ENCODE results near the gene MMD. TPM values are rescaled to one million over a fixed set of nuclear protein-coding genes. Genes with fewer than 3 reads are reported as not detected.

Gene MMD
- total RNA-seq, 2 experiments from 2014 or later: 15.3 to 17.4 TPM

DNA sequence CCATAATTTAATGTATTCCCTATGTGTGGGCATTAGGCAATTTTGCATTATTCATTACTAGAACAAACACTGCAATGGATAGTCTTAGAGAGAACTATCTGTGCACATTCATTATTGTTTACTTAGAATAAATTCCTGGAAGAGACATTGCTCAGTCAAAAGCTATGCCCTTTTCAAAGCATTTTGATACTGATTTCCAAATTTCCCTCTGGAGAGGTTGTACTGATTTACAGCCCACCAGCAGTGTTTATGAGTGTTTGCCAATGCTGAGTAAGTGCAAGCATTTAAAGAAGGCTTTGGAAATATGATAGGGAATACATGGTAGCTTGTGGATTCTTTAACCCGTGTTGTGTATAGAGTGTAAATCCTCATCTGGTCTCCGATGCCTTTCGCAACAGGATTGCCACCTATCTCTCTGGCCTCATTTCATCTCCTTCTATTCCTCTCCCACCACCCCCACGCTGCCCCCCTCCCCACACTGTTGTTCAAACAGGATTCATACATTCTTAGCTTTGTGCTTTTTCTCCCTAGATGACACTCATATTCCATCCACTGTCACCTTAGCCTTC lies 33.4 kb upstream of the MMD start:
- intact Hi-C loops (cut with DNase I, micrococcal nuclease): no loop called here
- H3K4me1 Mint-ChIP-seq (ENCODE audit: low read depth): peaks cover 5% of the 10 kb centered on the region
- Histone ChIP-seq H3K27ac (ENCODE audit: low read depth in 1 of 2, low read length in 2 of 2) (no peak overlapping the region), H3K9me3 (ENCODE audit: control insufficient read depth in 1 of 2, insufficient read depth in 1 of 2, low read length in 2 of 2) (peaks cover 0 to 6% of the 10 kb centered on the region in 2 experiments), H3K36me3 (ENCODE audit: insufficient read depth, low read length) (no peaks in the 10 kb centered on the region), H3K27me3 (ENCODE audit: control insufficient read depth in 1 of 2, insufficient read depth in 2 of 2, low read length in 2 of 2) (peaks cover 0 to 3% of the 10 kb centered on the region in 2 experiments), H3K4me1 (ENCODE audit: insufficient read depth, low read length) (peaks cover 4% of the 10 kb centered on the region), H3K4me3 (ENCODE audit: low read length) (no peak overlapping the region)
- CTCF ChIA-PET: no interaction called here
- no peaks in the 10 kb centered on the region for H3K36me3 Mint-ChIP-seq (ENCODE audit: low read depth)
- peaks cover 4% of the 10 kb centered on the region for H3K27me3 Mint-ChIP-seq
- H3K9me3 Mint-ChIP-seq: no peaks in the 10 kb centered on the region
- ATAC-seq (ENCODE audit: poor library complexity): no peak
- no peak overlapping the region for H3K4me3 Mint-ChIP-seq
- no peak for DNase-seq
- no peak overlapping the region for H3K27ac Mint-ChIP-seq
- POLR2A ChIA-PET: no interaction called here
- TF ChIP-seq, protein P1, sequence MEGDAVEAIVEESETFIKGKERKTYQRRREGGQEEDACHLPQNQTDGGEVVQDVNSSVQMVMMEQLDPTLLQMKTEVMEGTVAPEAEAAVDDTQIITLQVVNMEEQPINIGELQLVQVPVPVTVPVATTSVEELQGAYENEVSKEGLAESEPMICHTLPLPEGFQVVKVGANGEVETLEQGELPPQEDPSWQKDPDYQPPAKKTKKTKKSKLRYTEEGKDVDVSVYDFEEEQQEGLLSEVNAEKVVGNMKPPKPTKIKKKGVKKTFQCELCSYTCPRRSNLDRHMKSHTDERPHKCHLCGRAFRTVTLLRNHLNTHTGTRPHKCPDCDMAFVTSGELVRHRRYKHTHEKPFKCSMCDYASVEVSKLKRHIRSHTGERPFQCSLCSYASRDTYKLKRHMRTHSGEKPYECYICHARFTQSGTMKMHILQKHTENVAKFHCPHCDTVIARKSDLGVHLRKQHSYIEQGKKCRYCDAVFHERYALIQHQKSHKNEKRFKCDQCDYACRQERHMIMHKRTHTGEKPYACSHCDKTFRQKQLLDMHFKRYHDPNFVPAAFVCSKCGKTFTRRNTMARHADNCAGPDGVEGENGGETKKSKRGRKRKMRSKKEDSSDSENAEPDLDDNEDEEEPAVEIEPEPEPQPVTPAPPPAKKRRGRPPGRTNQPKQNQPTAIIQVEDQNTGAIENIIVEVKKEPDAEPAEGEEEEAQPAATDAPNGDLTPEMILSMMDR (IDR thresholded peaks at IDR 0.05): no peak

DNA sequence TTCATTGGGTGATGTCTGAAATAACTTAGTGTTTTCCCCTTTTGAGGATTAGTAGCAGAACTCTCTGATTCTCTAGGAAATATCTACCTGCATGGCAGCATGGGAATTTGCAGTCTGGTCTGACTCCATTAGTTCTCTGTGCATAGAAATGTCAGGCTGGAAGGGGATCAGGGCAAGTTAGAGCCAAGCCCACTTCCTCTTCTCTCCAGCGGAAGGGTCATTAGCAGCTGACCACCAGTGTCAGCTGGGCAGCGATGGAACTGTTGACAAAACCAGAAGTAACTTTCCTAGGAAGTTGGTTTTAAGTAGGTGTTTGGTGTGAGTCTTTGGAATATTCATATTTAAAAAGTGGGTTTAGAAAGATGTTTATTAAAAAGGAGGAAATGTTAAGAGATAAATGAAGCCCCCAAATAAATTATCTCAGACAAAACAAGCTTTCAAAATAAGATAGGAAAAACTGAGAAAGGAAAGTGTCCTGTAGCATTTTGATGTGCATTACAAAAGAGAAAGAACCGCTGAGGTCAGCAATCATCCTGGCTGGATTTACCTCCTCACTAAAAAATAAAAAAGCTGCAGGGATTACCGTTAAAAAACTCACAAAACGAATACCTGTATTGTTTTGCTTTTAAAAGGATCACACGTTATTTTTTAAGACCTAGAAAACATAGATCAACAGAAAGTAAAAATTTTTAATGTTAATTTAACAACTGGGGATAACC lies 32.4 kb upstream of the MMD start:
- Histone ChIP-seq H3K27ac (ENCODE audit: low read depth in 1 of 2, low read length in 2 of 2) (no peak overlapping the region), H3K4me1 (ENCODE audit: insufficient read depth, low read length) (peaks cover 4% of the 10 kb centered on the region), H3K36me3 (ENCODE audit: insufficient read depth, low read length) (no peaks in the 10 kb centered on the region), H3K9me3 (ENCODE audit: control insufficient read depth in 1 of 2, insufficient read depth in 1 of 2, low read length in 2 of 2) (peaks cover 0 to 6% of the 10 kb centered on the region in 2 experiments), H3K4me3 (ENCODE audit: low read length) (no peak overlapping the region), H3K27me3 (ENCODE audit: control insufficient read depth in 1 of 2, insufficient read depth in 2 of 2, low read length in 2 of 2) (peaks cover 0 to 3% of the 10 kb centered on the region in 2 experiments)
- CTCF ChIA-PET: no interaction called here
- Mint-ChIP-seq H3K27ac (no peak overlapping the region), H3K36me3 (ENCODE audit: low read depth) (no peaks in the 10 kb centered on the region), H3K27me3 (peaks cover 4% of the 10 kb centered on the region), H3K9me3 (no peaks in the 10 kb centered on the region), H3K4me1 (ENCODE audit: low read depth) (peaks cover 5% of the 10 kb centered on the region), H3K4me3 (no peak overlapping the region)
- no peak for ATAC-seq (ENCODE audit: poor library complexity)
- intact Hi-C loops (cut with DNase I, micrococcal nuclease): no loop called here
- TF ChIP-seq, protein P1 (IDR thresholded peaks at IDR 0.05): no peak
- DNase-seq: no peak
- POLR2A ChIA-PET: no interaction called here

DNA sequence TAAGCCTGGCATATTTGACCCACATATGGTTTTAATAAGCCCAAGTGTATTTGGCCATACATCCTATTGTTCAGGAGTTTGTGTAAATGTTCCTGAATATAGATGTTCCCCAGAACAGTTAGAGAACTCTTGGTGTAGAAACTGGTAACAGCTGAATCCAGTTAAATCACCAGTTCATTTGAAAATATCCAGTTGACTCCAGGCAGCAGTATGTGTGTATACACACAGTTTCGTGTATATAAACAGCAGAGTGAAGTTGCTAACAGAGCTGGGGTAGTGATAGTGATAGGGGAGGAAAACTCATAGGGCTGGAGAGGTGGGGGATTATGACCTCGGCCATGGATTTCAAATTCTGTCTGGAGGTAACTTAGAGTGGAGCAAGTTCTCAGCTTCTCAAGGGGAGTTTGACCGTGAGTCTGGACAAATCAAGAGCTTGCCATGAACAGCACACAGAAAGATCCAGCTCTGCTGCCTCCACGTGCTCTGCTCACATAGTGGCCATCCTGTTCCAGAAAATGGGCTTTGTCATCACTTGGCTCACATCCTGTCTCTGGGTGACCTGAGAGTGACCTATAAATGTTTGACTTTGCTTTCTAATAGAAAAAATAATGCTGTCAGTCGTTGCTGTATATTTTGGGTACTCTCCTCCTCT lies 30.6 kb upstream of the MMD start:
- DNase-seq (no peak), ATAC-seq (ENCODE audit: poor library complexity) (no peak)
- Histone ChIP-seq H3K27ac (ENCODE audit: low read depth in 1 of 2, low read length in 2 of 2) (no peak overlapping the region), H3K36me3 (ENCODE audit: insufficient read depth, low read length) (no peaks in the 10 kb centered on the region), H3K27me3 (ENCODE audit: control insufficient read depth in 1 of 2, insufficient read depth in 2 of 2, low read length in 2 of 2) (no peaks in the 10 kb centered on the region), H3K4me1 (ENCODE audit: insufficient read depth, low read length) (no peaks in the 10 kb centered on the region), H3K9me3 (ENCODE audit: control insufficient read depth in 1 of 2, insufficient read depth in 1 of 2, low read length in 2 of 2) (no peaks in the 10 kb centered on the region), H3K4me3 (ENCODE audit: low read length) (no peak overlapping the region)
- peaks cover 5% of the 10 kb centered on the region for H3K4me1 Mint-ChIP-seq (ENCODE audit: low read depth)
- peaks cover 8% of the 10 kb centered on the region for H3K27me3 Mint-ChIP-seq
- ChIA-PET POLR2A (no interaction called here), CTCF (no interaction called here)
- intact Hi-C loops (cut with DNase I, micrococcal nuclease): no loop called here
- H3K27ac Mint-ChIP-seq: no peak overlapping the region
- no peaks in the 10 kb centered on the region for H3K36me3 Mint-ChIP-seq (ENCODE audit: low read depth)
- H3K9me3 Mint-ChIP-seq: no peaks in the 10 kb centered on the region
- no peak overlapping the region for H3K4me3 Mint-ChIP-seq
- TF ChIP-seq, protein P1 (IDR thresholded peaks at IDR 0.05): no peak

Data from CD4-positive, alpha-beta T cell (primary cell).